ENCODE results near the gene ADISSP. TPM values are rescaled to one million over a fixed set of nuclear protein-coding genes. Genes with fewer than 3 reads are reported as not detected.
A peak's percentile ranks its signal among the peaks of the same experiment; 100 is the strongest.

Gene ADISSP
- total and polyA plus RNA-seq, 2 of the 13 experiments (the other 11 are each of a cell fraction or from before 2014, with no cell fraction given), result 38.3 to 90.6 TPM

DNA sequence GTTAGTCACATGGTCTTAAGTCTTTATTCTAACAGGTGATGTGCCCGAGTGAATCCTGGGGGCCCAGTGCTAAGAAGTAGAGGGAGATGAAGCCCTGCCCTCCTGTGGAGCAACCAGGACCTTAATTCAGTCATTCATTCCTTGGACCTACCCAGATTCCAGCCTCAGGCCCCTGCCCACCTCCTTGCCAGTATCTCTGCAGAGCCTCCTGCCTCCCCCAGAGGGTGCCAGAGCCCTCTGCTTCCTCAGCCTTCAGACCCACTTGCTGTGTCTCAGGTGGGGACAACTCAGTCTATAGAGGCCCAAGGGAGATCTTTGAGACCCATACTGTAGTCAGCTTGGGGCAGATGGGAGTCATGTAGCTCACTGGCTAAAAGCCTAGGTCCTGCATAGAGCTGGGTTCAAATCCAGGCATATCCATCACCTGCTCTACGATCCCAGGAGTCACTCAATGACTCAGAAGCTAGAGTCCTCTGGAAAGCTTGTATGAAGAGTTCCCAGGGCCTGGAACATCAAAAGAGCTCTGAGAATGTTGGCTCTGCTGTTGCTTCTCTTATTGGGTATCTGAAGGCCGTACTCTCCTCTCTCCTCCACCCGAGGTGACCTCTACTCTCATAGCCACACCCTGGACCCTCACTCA lies 51.2 kb downstream of the ADISSP start:
- POLR2A ChIA-PET, result interaction anchor here (1.2 kb wide), 1 partner anchor 65 kb away, joined by 3 read pairs; the partner anchor contains the start of gene SPEF1
- TF ChIP-seq ZFP90 (CRISPR knock-in tag; IDR thresholded peaks at IDR 0.05; ENCODE audit: borderline replicate concordance) (no peak; the same call in 1 of the 2 replicates), ZNF747 (CRISPR knock-in tag; IDR thresholded peaks at IDR 0.05; ENCODE audit: borderline replicate concordance) (no peak), TARDBP (CRISPR knock-in tag; IDR thresholded peaks at IDR 0.05) (0 out of 2 replicates have a peak, but pooled peaks have one; percentile 45), NR2C2 (CRISPR knock-in tag; IDR thresholded peaks at IDR 0.05; ENCODE audit: borderline replicate concordance) (no peak), BHLHE40 (IDR thresholded peaks at IDR 0.05; ENCODE audit: low read length) (peak; percentile 35; the same call in 1 of the 2 replicates), ZFX (CRISPR knock-in tag; IDR thresholded peaks at IDR 0.05; ENCODE audit: low read depth) (peak; percentile 29; the same call in 1 of the 2 replicates), ARID2 (CRISPR knock-in tag; IDR thresholded peaks at IDR 0.05; ENCODE audit: borderline replicate concordance) (no peak), HOXA5 (CRISPR knock-in tag; IDR thresholded peaks at IDR 0.05) (peak; percentile 56; the same call in 1 of the 2 replicates), RXRB (CRISPR knock-in tag; IDR thresholded peaks at IDR 0.05; ENCODE audit: borderline replicate concordance) (0 out of 2 replicates have a peak, but pooled peaks have one; percentile 21), ZNF547 (CRISPR knock-in tag; IDR thresholded peaks at IDR 0.05) (0 out of 2 replicates have a peak, but pooled peaks have one; percentile 37), FOXJ3 (CRISPR knock-in tag; IDR thresholded peaks at IDR 0.05; ENCODE audit: borderline replicate concordance) (no peak), PLRG1 (conservative IDR thresholded peaks at IDR 0.05) (no peak), ZNF343 (CRISPR knock-in tag; IDR thresholded peaks at IDR 0.05) (no peak)
- TF ChIP-seq, protein P1, sequence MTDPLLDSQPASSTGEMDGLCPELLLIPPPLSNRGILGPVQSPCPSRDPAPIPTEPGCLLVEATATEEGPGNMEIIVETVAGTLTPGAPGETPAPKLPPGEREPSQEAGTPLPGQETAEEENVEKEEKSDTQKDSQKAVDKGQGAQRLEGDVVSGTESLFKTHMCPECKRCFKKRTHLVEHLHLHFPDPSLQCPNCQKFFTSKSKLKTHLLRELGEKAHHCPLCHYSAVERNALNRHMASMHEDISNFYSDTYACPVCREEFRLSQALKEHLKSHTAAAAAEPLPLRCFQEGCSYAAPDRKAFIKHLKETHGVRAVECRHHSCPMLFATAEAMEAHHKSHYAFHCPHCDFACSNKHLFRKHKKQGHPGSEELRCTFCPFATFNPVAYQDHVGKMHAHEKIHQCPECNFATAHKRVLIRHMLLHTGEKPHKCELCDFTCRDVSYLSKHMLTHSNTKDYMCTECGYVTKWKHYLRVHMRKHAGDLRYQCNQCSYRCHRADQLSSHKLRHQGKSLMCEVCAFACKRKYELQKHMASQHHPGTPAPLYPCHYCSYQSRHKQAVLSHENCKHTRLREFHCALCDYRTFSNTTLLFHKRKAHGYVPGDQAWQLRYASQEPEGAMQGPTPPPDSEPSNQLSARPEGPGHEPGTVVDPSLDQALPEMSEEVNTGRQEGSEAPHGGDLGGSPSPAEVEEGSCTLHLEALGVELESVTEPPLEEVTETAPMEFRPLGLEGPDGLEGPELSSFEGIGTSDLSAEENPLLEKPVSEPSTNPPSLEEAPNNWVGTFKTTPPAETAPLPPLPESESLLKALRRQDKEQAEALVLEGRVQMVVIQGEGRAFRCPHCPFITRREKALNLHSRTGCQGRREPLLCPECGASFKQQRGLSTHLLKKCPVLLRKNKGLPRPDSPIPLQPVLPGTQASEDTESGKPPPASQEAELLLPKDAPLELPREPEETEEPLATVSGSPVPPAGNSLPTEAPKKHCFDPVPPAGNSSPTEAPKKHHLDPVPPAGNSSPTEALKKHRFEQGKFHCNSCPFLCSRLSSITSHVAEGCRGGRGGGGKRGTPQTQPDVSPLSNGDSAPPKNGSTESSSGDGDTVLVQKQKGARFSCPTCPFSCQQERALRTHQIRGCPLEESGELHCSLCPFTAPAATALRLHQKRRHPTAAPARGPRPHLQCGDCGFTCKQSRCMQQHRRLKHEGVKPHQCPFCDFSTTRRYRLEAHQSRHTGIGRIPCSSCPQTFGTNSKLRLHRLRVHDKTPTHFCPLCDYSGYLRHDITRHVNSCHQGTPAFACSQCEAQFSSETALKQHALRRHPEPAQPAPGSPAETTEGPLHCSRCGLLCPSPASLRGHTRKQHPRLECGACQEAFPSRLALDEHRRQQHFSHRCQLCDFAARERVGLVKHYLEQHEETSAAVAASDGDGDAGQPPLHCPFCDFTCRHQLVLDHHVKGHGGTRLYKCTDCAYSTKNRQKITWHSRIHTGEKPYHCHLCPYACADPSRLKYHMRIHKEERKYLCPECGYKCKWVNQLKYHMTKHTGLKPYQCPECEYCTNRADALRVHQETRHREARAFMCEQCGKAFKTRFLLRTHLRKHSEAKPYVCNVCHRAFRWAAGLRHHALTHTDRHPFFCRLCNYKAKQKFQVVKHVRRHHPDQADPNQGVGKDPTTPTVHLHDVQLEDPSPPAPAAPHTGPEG (CRISPR knock-in tag; IDR thresholded peaks at IDR 0.05), result no peak
- TF ChIP-seq, protein P2, sequence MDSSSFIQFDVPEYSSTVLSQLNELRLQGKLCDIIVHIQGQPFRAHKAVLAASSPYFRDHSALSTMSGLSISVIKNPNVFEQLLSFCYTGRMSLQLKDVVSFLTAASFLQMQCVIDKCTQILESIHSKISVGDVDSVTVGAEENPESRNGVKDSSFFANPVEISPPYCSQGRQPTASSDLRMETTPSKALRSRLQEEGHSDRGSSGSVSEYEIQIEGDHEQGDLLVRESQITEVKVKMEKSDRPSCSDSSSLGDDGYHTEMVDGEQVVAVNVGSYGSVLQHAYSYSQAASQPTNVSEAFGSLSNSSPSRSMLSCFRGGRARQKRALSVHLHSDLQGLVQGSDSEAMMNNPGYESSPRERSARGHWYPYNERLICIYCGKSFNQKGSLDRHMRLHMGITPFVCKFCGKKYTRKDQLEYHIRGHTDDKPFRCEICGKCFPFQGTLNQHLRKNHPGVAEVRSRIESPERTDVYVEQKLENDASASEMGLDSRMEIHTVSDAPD (CRISPR knock-in tag; IDR thresholded peaks at IDR 0.05), result no peak

More for the DNA sequence above, 51.2 kb downstream of the ADISSP start:
- H3K79me2 ChIP-seq (ENCODE audit: insufficient read depth, low read length), result no peaks in the 10 kb centered on the region
- intact Hi-C loops (cut with micrococcal nuclease; ENCODE audit: unreplicated experiment) (loop anchor here (1.0 kb wide), 4 partner anchors 33 to 369 kb away; partner anchors contain the start of gene SPEF1), in situ Hi-C loops (cut with HindIII; ENCODE audit: extremely low pct_ligation_motif_present, low pct_unique_long_range_greater_than_20kb) (no loop called here)
- ATAC-seq (peak; percentile 94), FAIRE-seq (peak; percentile 66), DNase-seq (ENCODE audit: low spot score) (peak; percentile 65)
- H3K4me3 ChIP-seq (replicated peaks in 1 of 3; ENCODE audit: insufficient read depth in 1 of 3, low read depth in 2 of 3, low read length in 3 of 3), result no peak overlapping the region
- no peak overlapping the region for H3K9ac ChIP-seq (ENCODE audit: insufficient read depth, low read depth, low read length)
- no peaks in the 10 kb centered on the region for H3K4me1 ChIP-seq (ENCODE audit: insufficient read depth, low read length)
- 15% methylated on average over 4 of the region's 4 CpGs for WGBS (ENCODE audit: low lambda C conversion rate)
- BruUV-seq (replicated peaks), result no TSS peak
- no peaks in the 10 kb centered on the region for H4K20me1 ChIP-seq (ENCODE audit: insufficient read depth, low read length)
- H2AFZ ChIP-seq (ENCODE audit: low read length), result no peak overlapping the region
- H3K9me3 ChIP-seq (ENCODE audit: low read length), result no peaks in the 10 kb centered on the region
- no peak overlapping the region for H3K4me2 ChIP-seq (ENCODE audit: low read depth, low read length)
- H3K27me3 ChIP-seq (ENCODE audit: control insufficient read depth in 1 of 2, insufficient read depth in 2 of 2, low read length in 2 of 2), result peaks cover 0 to 26% of the 10 kb centered on the region in 2 experiments; a peak in 4 of 5 replicates
- CTCF ChIA-PET (ENCODE audit: low intra/inter-chr PET ratio, low total read pairs), result interaction anchor here (0.8 to 3.9 kb wide), 7 partner anchors 24 to 138 kb away, joined by 3 to 45 read pairs (median 4); partner anchors contain the start of genes ADISSP and SPEF1
- no peaks in the 10 kb centered on the region for H3K36me3 ChIP-seq (replicated peaks in 1 of 2; ENCODE audit: control insufficient read depth in 1 of 2, insufficient read depth in 2 of 2, low read length in 2 of 2)
- H3K27ac ChIP-seq (ENCODE audit: extremely low read length, insufficient read depth, low read length), result no peak overlapping the region

All from HepG2 (cell line).